GM12878 (cell line): ENCODE measurements around the gene TRMU. TPM values are rescaled to one million over a fixed set of nuclear protein-coding genes. Genes with fewer than 3 reads are reported as not detected.

Source experiments
- BACH1 ChIP-seq: fragments of 450-650 bp; IDR thresholded peaks from 2 replicates; pipeline ENCODE4 v1.6.1; 2017; ENCODE audit warnings: mild to moderate bottlenecking, borderline replicate concordance
- CHD2 ChIP-seq: IDR thresholded peaks from 2 replicates; pipeline ENCODE4 v1.6.1; 2011; ENCODE audit warnings: low read depth, low read length, improper control_type of control experiment, borderline replicate concordance
- CREB1 ChIP-seq: IDR thresholded peaks from 2 replicates; pipeline ENCODE4 v1.6.1; 2012; ENCODE audit warnings: low read depth, mild to moderate bottlenecking, inconsistent platforms
- E2F8 ChIP-seq: fragments of 450-650 bp; IDR thresholded peaks from 2 replicates; pipeline ENCODE4 v1.6.1; 2018; ENCODE audit warnings: mild to moderate bottlenecking, low read depth, moderate library complexity; ENCODE audit not compliant: partially characterized antibody
- EZH2 ChIP-seq: IDR thresholded peaks from 2 replicates; pipeline ENCODE4 v1.6.1; 2012; ENCODE audit warnings: low read depth, mild to moderate bottlenecking, control low read depth, inconsistent platforms, low read length, borderline replicate concordance; ENCODE audit not compliant: control insufficient read depth
- MXI1 ChIP-seq: fragments of 150-350 bp; IDR thresholded peaks from 2 replicates; pipeline ENCODE4 v1.6.1; 2011; ENCODE audit warnings: low read depth, mild to moderate bottlenecking, inconsistent platforms, low read length, improper control_type of control experiment
- NR2C1 ChIP-seq: fragments of 450-650 bp; IDR thresholded peaks from 2 replicates; pipeline ENCODE4 v1.6.1; 2017; ENCODE audit warnings: antibody characterized with exemption, mild to moderate bottlenecking, moderate library complexity
- YBX1 ChIP-seq: fragments of 450-650 bp; IDR thresholded peaks from 2 replicates; pipeline ENCODE4 v1.6.1; 2016; ENCODE audit warnings: antibody characterized with exemption
- ZNF207 ChIP-seq: fragments of 450-650 bp; IDR thresholded peaks from 2 replicates; pipeline ENCODE4 v1.6.1; 2014; ENCODE audit warnings: antibody characterized with exemption, mild to moderate bottlenecking, borderline replicate concordance
- ZNF274 ChIP-seq: IDR thresholded peaks from one replicate; pipeline ENCODE4 v1.8.0; 2011; ENCODE audit not compliant: insufficient read length, insufficient read depth
- polyA plus RNA-seq, 11 experiments: library from polyadenylated mRNA; depleted of rRNA in 4 of 11; unstranded in 6 of 11; stranded (reverse) in 5 of 11; fragments of >200 nt; fragmentation: Nextera tagmentation in 4 of 11; fragmentation: Illumina TruSeq in 1 of 11; extraction: Ambion mirVana in 4 of 11; extraction: Trizol in 1 of 11; gene quantifications; 1 replicate in 1 of 11; 2 replicates in 10 of 11; pipeline versions ENCODE4 v1.2.1 to v1.2.3, GENCODE V29; 2011 to 2016; ENCODE audit warnings: inconsistent platforms in 2 of 11, missing spikeins in 2 of 11, low read depth in 1 of 11
- total RNA-seq, 4 experiments: library from RNA; depleted of rRNA in 3 of 4; stranded (reverse); fragments of >200 nt in 3 of 4; fragmentation: Illumina TruSeq in 1 of 4; extraction: Trizol in 1 of 4; gene quantifications; 2 replicates each; pipeline versions ENCODE4 v1.2.1 to v1.2.3, GENCODE V29; 2013 to 2021
- TF ChIP-seq, protein P1 (sequence below): fragments of 450-650 bp; IDR thresholded peaks from 2 replicates; pipeline ENCODE4 v1.6.1; 2018; ENCODE audit warnings: borderline replicate concordance, mild to moderate bottlenecking; ENCODE audit not compliant: partially characterized antibody
- TF ChIP-seq, protein P2 (sequence below): fragments of 450-650 bp; IDR thresholded peaks from 2 replicates; pipeline ENCODE4 v1.6.1; 2014; ENCODE audit warnings: mild to moderate bottlenecking

Gene TRMU
- total and polyA plus RNA-seq, 10 of the 15 experiments (the other 5 are each of a cell fraction or from before 2014, with no cell fraction given): 3.5 to 57.0 (median 44.0) TPM

DNA sequence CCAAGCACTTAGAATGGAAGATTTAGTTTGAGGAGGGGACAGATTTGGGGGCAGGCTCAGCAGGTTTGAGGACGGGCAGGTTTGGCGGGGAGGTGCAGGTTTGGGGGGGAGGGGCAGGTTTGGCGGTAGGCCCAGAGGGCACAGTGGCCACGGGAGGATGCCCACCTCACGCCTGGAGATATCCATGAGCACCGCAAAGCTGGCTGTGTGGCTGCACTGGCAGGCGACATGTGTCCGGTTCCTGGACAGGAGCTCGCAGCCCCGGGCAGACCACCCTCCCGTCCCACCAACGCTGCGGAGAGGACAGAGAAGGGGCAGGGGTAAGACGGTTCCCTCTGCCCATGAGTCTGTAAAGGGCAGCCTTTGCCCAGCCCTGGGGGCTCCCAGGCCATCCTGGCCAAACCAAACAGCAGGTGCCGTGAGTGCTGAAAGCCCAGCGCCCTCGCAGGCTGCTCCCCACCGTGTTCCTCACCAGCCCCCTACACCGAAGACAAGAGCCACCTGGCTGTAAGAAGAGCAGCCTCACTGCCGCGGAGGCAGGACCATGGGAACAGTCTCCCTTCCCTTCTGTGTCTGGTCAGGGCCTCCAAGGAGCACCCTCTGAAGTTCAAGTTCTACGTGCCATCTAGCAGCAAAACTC, 43.0 kb downstream of the TRMU start (continued):
- TF ChIP-seq, protein P1, sequence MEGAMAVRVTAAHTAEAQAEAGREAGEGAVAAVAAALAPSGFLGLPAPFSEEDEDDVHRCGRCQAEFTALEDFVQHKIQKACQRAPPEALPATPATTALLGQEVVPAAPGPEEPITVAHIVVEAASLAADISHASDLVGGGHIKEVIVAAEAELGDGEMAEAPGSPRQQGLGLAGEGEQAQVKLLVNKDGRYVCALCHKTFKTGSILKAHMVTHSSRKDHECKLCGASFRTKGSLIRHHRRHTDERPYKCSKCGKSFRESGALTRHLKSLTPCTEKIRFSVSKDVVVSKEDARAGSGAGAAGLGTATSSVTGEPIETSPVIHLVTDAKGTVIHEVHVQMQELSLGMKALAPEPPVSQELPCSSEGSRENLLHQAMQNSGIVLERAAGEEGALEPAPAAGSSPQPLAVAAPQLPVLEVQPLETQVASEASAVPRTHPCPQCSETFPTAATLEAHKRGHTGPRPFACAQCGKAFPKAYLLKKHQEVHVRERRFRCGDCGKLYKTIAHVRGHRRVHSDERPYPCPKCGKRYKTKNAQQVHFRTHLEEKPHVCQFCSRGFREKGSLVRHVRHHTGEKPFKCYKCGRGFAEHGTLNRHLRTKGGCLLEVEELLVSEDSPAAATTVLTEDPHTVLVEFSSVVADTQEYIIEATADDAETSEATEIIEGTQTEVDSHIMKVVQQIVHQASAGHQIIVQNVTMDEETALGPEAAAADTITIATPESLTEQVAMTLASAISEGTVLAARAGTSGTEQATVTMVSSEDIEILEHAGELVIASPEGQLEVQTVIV: no peak
- TF ChIP-seq CREB1: no peak
- TF ChIP-seq MXI1: no peak
- TF ChIP-seq EZH2: no peak
- TF ChIP-seq ZNF274: no peak
- no peak for TF ChIP-seq NR2C1
- no peak for TF ChIP-seq BACH1
- no peak for TF ChIP-seq E2F8
- TF ChIP-seq, protein P2, sequence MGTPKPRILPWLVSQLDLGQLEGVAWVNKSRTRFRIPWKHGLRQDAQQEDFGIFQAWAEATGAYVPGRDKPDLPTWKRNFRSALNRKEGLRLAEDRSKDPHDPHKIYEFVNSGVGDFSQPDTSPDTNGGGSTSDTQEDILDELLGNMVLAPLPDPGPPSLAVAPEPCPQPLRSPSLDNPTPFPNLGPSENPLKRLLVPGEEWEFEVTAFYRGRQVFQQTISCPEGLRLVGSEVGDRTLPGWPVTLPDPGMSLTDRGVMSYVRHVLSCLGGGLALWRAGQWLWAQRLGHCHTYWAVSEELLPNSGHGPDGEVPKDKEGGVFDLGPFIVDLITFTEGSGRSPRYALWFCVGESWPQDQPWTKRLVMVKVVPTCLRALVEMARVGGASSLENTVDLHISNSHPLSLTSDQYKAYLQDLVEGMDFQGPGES: no peak
- no peak for TF ChIP-seq CHD2
- TF ChIP-seq ZNF207: no peak
- no peak for TF ChIP-seq YBX1
